Activated T-cell treated with anti-CD3 and anti-CD28 coated beads for 4 hours (primary cell): ENCODE data around the gene EPS15.
"Not testable (repeated sequence)": the region's sequence is repeated elsewhere in the genome, so short reads cannot be mapped to it uniquely, and the experiment has no call there.

Experiments used
- DNase-seq: peaks from one replicate; pipeline ENCODE4 v3.0.0-alpha.2; 2020

EPS15 gene

DNA sequence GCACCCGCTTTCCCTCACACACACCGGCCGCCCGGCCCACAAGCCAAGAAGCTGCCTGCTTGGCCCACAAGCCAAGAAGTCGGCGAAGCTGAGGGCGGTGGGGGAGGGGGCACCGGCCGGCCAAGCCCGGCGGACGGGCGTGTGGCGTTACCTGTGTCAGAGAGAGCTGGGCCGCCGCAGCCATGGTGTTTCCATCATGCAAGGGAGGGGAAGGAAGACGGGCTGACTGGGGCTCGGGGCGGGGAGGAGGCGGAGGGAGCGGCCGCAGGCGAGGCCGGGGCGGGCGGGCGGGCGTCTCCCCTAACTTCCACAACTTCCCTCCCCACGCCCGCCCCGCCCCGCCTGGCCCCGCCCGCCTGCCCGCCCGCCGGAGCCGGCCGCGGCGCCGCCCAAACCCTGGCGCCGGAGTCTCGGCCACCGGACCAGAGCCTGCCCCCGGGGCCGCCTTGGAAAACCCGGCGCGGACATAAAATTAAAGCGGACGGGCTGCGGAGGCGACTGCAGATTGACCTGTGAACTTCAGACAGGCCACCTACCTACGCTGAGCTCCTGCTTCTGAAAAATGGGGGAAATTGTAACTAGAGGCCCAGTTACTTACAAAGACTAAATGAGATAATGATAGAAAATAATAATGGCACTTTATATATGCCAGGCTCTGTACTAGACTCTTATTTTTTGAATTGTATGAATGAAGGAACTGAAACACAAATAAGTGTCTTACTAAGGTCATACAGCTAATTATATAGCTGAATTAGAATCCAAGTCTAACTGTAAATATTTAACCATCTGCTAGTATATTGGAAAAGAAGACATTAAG is at the start of gene EPS15:
TSS of gene EPS15 (minus strand) at position 219 of the 817 bp plus-strand sequence. CDS start at position 184, 35 bp downstream.
- peak; percentile 76 for DNase-seq

GRCh38 chr1:51568231-51568935 is 49.3 kb upstream of the EPS15 start:
- DNase-seq: no peak

DNA sequence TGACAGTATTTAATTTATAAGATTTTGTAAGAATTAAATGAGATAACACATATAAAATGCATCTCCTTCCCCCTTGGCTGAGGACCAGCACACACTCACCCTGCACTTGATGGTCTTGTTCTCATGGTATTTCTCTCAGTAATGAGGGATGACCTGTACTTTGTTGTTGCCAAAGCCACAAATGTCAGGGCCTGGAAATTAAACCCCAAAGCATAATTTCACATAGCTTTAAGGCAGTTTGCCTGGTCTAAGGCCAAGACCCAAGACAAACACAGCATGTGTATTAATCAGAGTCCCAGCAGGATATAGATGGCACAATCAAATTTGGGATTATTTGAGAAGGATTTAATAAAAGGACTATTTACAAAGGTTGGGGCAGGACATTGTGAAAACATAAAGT is 48.6 kb upstream of the EPS15 start:
- no peak for DNase-seq

GRCh38 chr1:51566260-51566659 is 47.2 kb upstream of the EPS15 start:
- DNase-seq: no peak

DNA sequence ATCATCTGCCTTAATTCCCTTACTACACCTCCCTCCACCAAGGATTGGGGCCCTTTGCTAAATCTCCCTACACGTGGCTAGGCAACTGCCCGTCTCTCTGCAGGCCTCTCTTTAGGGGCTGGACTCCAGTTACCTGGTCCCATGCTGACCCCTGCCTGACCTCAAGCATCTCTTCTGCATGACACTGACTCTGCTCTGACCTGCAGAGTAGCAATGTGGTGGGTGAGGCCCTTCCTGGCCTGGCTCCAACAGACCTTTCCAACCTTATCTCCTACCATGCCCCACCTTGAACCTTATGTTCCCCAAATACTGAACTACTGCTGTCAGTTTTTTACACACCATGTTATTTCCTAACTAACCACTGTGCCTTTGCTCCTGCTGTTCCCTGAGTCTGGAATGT is 45.9 kb upstream of the EPS15 start:
- no peak for DNase-seq

DNA sequence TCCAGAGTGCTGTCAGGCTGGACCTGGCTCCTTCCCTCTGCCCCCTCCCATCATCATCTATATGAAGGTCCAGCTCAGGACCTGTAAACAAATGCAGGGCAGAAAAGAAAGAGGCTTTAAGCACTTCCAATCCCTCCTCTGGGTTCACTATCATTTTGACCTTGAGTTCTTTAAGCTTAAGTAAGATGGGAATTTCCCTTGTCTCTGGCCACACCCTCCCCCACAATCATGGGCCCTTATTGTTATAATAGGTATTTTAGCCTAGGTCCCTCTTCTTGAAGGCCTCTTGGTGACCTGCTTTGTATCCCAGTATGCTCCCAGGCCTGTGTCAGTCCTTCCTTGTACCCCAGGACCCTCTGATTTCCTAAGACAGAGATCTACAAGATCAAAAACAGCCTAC is 45.1 kb upstream of the EPS15 start:
- DNase-seq: no peak

DNA sequence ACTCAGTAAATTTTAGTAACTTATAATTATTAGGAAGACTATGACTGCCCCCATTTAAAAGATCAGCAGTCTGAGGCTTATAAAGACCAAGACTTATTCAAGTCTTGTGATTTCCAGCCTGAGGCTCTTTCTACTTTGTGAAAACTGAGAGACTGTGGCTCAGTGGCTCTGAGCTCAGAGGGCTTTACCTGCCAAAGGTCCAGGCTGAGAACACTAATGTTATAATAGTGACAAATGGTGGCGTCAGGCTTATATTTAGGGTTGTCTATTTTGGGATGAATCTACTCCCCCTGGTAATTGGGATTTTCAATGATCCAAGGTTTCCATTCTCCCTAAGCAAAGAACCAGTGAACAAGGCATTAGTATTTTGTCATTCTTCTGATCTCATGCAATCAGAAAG is 42.6 kb upstream of the EPS15 start:
- no peak for DNase-seq

- DNase-seq: not testable (repeated sequence)
These were observed 41.8 kb upstream of the EPS15 start for GRCh38 chr1:51560895-51561294.

DNA sequence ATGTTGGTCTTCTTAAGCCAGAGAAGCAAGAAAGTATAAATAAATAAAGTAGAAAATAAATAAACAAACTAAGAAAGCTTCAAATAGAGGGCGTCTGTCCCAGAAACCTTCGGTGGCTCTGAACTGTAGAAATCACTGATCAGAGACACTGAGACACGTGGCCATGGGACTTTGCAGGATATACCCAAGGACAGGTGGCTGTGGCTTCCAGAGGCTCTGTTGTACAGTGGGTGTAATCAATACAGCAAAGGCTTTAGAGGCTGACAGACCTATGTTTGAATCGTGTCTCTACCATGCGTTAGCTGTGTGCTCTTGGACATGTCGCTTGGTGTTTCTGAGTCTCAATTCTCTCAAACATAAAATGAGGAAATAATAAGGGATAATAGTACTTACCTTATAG is 41.0 kb upstream of the EPS15 start:
- DNase-seq: no peak

DNA sequence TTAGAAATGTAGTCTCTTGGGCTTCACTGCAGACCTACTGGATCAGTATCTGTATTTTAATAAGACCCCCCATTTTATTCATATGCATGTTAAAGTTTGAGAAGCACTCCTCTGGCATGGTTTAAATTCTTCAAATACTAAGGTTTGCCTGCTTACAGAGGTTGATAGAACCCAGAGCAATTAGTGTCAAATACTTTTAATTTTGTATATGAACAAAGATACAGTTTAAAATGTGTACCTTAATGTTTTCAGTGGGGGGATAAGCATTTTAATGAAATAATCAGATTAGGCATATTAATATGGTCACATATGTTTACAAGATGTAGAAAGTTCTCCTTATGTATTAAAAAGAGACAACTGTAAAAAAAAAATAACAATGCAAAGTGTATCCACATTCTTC is 40.4 kb upstream of the EPS15 start:
- DNase-seq: no peak

GRCh38 chr1:51559064-51559500 is 40.0 kb upstream of the EPS15 start:
- DNase-seq: no peak

DNA sequence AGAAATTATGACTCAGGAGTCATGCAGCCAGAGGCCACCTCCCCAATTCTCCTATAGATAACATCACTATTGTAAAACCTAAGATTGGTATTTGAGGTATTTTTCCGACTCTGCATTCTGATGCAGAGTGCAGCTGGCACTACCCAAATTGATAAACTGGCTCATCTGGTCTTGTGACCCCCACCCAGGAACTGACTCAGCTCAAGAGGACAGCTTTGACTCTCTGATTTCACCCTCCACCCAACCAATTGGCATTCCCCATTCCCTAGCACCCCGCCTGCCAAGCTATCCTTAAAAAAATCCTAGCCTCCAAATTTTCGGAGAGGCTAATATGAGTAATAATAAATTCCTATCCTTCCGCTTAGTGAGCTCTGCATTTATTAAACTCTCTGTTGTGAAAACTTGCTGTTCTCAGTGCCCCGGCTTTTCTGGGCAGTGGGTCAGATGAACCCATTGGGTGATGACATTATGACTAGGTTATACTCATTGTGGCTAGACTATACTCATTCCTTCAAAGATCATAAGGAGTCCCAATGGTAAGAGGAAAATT is 39.4 kb upstream of the EPS15 start:
- DNase-seq: no peak

- DNase-seq: no peak
These were observed 38.1 kb upstream of the EPS15 start for GRCh38 chr1:51557168-51557567.

DNA sequence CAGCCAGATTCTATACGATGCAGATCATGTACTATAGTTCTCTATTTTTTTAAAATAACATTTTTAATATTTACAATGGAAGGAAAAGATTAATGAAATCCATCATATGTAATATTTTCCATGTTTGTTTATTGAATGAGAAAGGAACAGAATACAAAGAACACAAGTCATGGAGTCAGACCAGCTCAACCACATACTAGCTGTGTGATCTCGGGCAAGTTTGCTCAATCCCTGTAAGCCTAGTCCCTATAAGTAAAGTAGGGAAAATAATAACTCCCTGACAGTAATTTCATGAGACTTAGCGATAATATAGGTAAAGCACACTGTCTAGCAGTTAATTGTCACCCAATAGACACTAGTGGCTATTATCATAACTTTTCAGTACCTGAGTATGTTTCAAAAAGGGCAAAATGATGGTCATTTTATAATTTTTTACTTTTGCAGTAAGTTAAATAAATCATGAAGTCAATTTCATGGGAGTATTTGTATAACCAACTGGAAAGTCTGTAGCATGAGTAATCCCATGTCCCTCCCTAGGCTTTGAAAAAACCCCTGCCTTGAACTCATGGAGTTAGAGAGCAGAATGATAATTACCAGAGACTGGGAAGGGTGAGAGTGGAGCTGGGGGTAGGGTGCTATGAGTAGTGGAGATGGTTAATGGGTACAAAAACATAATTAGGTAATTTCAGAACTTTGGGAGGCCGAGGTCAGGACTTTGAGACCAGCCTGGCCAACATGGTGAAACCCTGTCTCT is 37.0 kb upstream of the EPS15 start:
- DNase-seq: no peak

GRCh38 chr1:51553911-51554310 is 34.8 kb upstream of the EPS15 start:
- DNase-seq: no peak

- no peak for DNase-seq
These were observed 34.1 kb upstream of the EPS15 start for GRCh38 chr1:51552929-51553807.

DNA sequence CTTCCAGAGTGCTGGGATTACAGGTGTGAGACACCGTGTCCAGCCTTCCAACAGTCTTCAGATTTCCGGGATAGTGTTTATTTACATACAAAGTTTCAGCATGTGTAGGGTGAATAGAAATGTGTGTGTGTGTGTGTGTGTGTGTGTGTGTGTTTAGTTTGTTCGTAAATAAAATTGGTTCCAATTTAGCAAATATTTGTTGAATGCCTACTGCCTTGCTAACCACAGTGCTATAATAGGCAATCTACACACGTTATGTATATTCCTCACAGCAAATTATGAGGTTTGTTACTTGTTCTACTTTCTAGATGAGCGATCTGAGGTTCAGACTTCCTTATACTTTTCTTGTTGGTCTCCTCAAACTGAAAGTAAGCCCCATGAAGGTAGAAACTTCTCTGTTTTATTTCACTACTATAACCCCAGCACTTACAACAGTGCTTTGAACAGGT is 32.8 kb upstream of the EPS15 start:
- no peak for DNase-seq

DNA sequence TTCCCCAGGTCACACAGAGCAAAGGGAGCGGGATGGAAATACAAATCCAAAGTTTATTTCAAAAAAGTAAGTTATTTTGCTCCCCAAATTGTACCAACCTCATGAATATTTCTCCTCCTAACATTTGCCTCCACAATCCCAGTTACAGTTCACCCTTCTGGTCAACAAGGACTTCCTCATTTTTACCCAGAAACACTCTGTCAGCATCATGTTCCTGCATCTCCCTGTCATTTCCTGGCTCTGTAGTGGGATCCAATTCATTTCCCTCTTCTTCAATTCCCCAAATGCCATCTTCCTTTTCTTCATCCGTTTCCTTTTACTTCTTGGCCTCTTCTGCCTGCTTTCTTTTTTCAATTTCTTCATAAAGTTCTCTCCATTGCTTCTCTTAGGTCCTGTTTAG is 32.0 kb upstream of the EPS15 start:
- no peak for DNase-seq

DNA sequence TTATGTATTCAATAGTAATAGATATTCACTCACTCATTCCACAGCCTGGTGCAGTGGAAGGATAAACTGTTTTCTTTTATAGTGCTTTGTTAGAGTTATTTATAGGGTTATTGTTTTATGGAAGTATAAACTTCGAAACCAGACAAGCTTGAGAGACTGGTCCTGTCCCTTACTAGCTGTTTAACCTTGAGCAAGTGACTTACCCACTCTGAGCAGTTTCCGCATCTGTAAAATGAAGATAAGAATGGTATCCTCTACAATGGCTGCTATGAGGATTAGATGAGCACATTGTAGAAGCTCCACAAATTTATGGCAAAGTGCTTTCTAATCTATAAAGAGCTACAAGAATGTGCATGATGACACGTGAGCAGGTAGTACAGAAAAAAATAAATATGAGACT is 30.8 kb upstream of the EPS15 start:
- DNase-seq: no peak

GRCh38 chr1:51549016-51549619 is 30.1 kb upstream of the EPS15 start:
- no peak for DNase-seq

GRCh38 chr1:51543858-51544257 is 24.8 kb upstream of the EPS15 start:
- no peak for DNase-seq
